NCI-H128 (cell line): ENCODE data around the gene ULK4.

Source experiments
- DNase-seq: peaks from one replicate; lab custom pipeline; 2025; ENCODE audit not compliant: unreplicated experiment; lab: John Stamatoyannopoulos, UW

Gene ULK4

DNA sequence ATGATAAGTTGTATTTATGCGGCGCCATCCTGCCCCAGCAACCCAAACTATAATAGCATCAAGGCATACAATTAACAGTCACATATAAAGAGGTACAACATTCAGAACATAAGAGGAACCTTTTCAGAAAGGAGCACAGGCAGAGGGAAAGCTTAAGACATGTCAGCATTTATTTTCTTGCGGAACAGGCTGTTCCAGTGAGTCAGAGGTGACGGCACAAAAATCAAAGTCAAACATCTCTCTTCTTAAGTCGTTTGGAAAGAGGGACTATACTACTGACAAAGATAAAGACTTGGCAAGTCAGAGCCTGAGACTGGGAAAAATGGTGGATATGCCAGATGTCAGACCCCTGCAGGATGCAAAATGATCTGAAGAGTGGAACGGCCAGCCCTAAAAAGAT is 634.2 kb downstream of the ULK4 start:
- no peak for DNase-seq

GRCh38 chr3:41324156-41324475 is 637.8 kb downstream of the ULK4 start:
- DNase-seq = no peak

- DNase-seq = no peak
Observed at GRCh38 chr3:41323467-41324155, 638.3 kb downstream of the ULK4 start.

DNA sequence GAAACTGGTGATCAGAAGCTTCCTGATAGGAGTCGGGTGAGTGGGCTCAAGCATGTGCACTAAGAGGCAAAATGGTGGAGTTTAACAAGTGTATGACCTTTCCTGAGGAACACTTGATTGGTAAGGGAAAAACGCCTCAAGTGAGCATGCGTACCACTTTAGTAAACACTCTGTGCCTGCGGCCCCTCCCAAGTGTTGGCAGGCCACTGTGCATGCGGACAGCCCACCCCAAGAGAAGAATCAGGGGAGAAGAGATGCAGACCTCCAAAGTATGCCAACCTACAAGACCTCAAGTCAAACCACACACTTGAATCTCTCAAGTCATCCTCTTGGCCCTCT is 640.3 kb downstream of the ULK4 start:
- no peak for DNase-seq

GRCh38 chr3:41320953-41321641 is 640.8 kb downstream of the ULK4 start:
- no peak for DNase-seq

GRCh38 chr3:41318520-41318919 is 643.4 kb downstream of the ULK4 start:
- DNase-seq = no peak

DNA sequence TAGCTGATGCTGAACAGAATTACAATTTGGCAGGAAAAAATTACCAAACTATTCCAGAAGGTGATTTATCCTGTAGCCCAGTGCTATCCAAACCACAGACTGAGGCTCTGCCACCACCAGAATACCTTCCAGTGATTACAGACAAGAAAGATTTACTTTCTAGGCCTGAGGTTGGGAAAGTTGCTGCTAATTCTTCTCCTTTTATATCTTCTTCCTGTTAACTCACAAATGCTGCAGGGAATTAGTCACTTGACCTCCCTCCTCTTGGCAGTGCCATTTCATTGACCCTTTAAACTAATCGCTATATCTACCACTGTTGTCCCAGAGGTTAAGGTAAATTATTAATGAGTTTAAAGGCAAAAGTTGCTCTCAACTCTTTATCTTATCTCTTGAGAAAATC is 644.2 kb downstream of the ULK4 start:
- no peak for DNase-seq

DNA sequence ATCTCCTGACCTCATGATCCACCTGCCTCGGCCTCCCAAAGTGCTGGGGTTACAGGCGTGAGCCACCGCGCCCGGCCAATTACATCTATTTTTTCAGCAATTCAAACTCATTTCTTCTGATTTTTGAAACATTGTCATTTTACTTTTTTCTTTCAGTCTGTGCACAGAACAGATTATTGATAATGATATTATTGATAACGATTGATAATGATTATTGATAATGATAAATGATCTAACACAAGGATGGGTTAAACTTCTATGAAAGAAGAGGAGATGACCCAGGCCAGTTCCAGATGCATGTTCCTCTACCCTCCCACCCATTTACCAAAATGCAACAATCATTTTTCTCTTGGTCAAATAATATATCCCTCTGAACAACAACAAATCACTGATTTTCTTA is 644.6 kb downstream of the ULK4 start:
- no peak for DNase-seq

DNA sequence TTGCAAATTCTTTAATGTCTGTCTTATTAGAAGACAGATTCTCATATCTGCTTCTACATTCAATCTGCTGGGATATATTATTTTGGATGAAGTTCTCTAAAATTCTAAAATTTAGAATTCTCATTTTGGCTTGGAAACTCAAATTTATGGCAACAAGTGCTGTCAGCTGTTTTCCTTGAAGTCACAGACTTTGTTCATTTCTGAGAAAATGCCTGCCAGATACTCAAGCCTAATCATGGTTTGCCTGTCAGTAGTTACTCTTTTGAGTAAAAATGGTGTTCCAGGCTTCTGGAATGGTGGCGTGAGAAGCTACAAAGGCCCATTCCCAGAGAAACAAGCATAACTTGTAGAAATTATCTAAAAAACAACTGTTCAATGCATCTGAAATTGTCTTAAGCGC is 646.8 kb downstream of the ULK4 start:
- no peak for DNase-seq

GRCh38 chr3:41308119-41308518 is 653.8 kb downstream of the ULK4 start:
- DNase-seq = no peak

DNA sequence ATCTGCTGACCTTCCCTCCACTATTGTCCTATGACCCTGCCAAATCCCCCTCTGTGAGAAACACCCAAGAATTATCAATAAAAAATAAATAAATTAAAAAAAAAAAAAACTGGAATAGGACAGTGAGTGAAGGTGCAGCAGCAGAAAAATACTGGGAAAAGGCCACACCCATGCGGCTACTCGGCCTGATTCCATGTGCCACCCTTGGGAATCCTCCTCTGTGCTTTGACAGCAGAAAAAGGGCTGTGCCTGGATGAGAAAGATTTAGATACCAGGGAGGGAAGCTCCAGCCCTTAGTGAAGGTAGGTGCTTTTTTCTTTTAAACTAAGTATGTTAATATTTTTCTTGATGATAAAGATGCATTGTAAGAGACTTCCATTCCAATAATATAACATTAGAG is 654.8 kb downstream of the ULK4 start:
- DNase-seq = no peak

GRCh38 chr3:41304593-41304992 is 657.3 kb downstream of the ULK4 start:
- DNase-seq = no peak

GRCh38 chr3:41302295-41302694 is 659.6 kb downstream of the ULK4 start:
- no peak for DNase-seq

DNA sequence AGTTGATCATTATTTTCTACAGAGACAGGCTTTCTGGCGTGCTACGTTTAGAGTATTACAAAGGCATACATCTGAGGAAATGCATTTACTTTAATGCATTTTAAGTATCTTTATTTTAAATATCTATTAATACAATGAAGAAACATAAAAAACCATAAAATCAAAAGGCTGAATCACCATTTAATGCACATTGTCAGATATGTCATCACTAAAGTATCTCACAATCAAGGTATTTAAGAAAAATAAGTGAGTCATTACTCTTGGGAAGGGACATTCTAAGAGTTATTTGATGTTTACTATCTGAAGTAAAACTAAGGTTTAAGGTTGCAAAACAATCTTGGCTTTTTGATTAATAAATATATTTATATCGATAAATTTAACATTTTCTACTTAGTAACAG is 660.4 kb downstream of the ULK4 start:
- DNase-seq = no peak

DNA sequence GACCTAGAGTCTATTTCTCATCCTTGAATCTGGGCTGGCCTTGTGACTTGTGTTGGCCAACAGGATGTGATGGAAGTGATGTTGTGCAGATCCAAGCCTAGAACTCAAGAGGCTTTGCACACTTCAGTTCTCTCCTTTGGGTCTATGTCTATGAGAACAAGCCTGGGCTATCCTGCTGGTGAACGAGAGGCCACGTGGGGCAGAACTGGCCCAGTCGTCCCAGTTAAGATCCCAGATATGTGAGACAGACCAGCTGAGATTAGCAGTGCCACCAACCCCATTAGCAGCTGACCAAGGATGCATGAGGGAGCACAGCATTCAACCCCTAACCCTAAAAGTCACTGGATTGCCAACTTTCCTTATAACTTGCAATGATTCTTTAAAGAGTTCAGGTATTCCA is 662.9 kb downstream of the ULK4 start:
- DNase-seq = no peak

DNA sequence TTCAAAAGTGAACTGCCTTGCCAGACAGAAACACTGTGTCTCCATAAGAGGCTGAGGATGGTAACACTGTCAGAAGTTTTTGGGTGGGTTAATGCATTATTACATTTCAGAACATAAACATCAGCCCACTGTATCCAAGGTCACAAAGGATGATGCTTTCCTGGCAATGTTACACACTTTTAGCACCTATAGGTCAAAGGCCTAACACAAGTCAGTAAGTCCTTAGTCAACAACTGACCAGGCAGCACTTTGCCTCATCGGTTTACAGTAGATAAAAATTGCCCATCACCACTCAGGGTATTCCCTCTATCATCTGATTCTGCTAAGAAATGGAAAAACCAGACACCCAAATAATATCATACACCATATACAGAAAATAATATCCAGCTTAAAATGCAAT is 664.2 kb downstream of the ULK4 start:
- no peak for DNase-seq

DNA sequence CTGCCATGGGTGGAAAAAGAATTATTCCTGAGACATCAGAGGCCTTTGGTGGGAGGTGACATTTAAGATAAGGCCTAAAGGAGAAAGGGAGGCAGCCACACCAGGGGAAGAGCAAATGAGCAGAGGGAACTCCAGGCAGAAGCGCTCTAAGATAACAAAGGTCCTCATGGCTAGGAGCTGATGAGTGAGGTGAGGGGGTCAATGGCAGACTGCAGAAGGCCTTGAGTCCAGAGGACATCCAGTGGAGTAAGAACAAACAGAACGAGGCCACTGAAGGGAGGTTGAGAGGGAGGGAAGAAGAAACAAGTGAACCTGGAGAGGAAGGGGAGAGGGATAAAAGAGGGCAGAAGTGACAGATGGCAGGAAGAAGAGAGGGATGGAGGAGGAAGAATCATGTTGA is 665.3 kb downstream of the ULK4 start:
- no peak for DNase-seq

DNA sequence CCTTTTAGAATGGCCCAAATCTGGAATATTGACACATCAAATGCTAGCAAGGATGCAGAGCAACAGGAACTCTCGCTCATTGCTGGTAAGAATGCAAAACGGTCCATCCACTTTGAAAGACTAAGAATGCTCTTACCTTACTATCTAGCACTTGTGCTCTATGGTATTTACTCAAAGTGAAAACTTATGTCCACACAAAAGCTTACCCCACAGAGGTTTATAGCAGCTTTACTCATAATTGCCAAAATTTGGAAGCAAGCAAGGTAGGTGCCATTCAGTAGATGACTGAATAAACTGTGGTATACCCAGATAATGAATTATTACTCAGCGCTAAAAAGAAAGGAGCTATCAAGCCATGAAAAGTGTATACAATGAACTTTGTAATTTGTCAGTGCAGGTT is 666.2 kb downstream of the ULK4 start:
- DNase-seq = no peak

DNA sequence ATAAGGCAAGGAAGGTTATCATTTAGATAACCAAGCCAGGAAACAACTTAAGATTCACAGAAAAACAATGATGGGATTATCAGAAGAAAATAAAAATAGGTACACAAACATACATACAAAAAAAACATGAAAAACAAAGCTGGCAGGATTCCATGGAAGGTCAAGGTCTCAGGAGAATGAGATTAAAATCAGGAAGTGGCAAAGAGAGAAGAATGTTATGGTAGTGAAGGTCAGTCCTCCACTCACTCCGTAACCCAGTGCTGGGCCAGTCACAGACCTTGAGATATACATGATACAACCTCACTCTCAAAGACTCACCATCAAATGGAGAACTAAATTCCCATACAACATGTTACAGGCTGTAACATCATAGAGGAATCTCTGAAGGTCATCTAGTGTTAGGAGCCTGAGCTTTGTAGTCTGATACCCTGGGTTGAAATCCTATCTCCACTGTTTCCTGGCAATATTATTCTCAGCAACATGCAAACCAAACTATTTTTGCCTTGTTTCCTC is 668.7 kb downstream of the ULK4 start:
- no peak for DNase-seq

DNA sequence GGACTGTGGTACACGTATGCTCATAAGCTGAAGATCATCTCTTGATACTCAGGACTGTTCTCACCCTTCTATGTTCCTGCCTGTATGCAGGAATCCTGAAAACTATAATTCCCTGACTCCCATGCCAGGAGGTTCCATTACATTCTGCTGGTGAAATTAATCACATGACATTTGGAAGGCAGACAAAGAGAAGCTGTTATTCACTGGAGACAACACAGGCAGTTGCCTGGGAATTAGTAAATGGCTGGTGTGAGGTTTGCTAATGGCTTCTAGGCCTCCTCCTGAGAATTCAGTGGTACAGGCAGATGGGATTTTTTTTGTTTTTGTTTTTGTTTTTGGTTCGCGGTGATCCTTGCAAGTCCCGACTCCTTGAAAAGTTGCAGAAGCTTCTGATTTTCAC is 671.2 kb downstream of the ULK4 start:
- no peak for DNase-seq

DNA sequence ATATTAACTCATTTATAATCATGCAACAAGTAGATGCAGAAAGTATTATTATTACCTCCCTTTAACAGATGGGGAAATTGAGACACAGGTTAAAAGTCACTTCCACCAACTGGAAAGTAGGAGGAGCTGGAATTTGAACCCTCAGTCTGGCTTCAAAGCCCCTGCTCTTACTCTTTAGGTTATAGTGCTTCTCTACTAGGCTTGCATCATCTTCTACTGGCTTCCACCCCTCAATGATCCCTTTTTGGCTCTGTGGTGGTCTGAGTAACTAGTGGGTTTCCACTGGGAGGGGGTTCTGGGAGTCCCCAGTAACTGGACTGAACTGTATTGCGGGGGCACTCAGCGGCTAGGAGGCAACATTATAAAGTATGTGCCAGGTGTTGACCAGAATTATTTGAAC is 671.6 kb downstream of the ULK4 start:
- DNase-seq = no peak

DNA sequence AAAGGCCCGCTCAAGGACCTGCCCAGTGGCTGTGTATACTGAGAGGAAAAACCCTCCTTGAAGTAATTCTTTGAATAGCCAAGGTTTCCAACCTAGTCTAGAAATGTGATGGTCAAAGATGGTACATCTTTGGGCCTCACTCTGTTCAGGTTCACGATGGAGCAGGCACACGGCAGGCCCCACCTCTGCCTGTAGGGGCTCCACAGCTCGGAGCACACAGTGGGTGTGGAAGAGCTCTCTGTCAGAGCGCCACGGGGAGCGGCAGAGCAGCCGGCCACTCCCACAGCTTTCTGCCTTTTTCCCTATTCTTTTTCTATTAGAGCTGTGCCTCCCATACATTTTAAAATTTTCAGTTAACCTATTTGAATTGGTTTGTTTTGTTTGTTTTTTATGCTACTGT is 673.1 kb downstream of the ULK4 start:
- DNase-seq = no peak

GRCh38 chr3:41286305-41286704 is 675.6 kb downstream of the ULK4 start:
- DNase-seq = no peak
